Effector memory CD4-positive, alpha-beta T cell (primary cell): ENCODE data around the gene HOXB3.

Experiments
- DNase-seq, 3 donors: peaks; one replicate each; pipeline ENCODE4 v3.0.0-alpha.2; 2020
- H3K27ac ChIP-seq: 2 replicates; pipeline ENCODE4 v1.7.0; 2013; ENCODE audit warnings: mild to moderate bottlenecking, low read length, moderate library complexity; ENCODE audit not compliant: insufficient read depth, poor library complexity, severe bottlenecking
- H3K27me3 ChIP-seq: replicated peaks from 2 replicates; pipeline ENCODE4 v1.7.0; 2013; ENCODE audit warnings: mild to moderate bottlenecking, low read length; ENCODE audit not compliant: insufficient read depth, control insufficient read depth, poor library complexity, severe bottlenecking
- H3K36me3 ChIP-seq: 2 replicates; pipeline ENCODE4 v1.7.0; 2013; ENCODE audit warnings: mild to moderate bottlenecking, low read length, moderate library complexity; ENCODE audit not compliant: control insufficient read depth, insufficient read depth
- H3K4me1 ChIP-seq: 2 replicates; pipeline ENCODE4 v1.7.0; 2013; ENCODE audit warnings: low read length, mild to moderate bottlenecking; ENCODE audit not compliant: control insufficient read depth, insufficient read depth, poor library complexity, severe bottlenecking
- H3K4me3 ChIP-seq: 2 replicates; pipeline ENCODE4 v1.7.0; 2013; ENCODE audit warnings: low read length, low read depth, mild to moderate bottlenecking; ENCODE audit not compliant: insufficient read depth, poor library complexity, severe bottlenecking
- H3K9me3 ChIP-seq: 2 replicates; pipeline ENCODE4 v1.7.0; 2013; ENCODE audit warnings: mild to moderate bottlenecking, low read length, moderate library complexity; ENCODE audit not compliant: control insufficient read depth

The HOXB3 gene

GRCh38 chr17:48552466-48553189 is 37.4 kb downstream of the HOXB3 start:
- no peaks in the 10 kb centered on the region for H3K27me3 ChIP-seq
- no peak overlapping the region for H3K27ac ChIP-seq
- no peaks in the 10 kb centered on the region for H3K36me3 ChIP-seq
- H3K4me3 ChIP-seq = no peak overlapping the region
- DNase-seq = no peak
- H3K9me3 ChIP-seq = no peaks in the 10 kb centered on the region
- H3K4me1 ChIP-seq = peaks cover 5% of the 10 kb centered on the region

- no peaks in the 10 kb centered on the region for H3K27me3 ChIP-seq
- no peak overlapping the region for H3K4me3 ChIP-seq
- H3K27ac ChIP-seq = no peak overlapping the region
- H3K9me3 ChIP-seq = no peaks in the 10 kb centered on the region
- DNase-seq = no peak
- peaks cover 6% of the 10 kb centered on the region for H3K4me1 ChIP-seq
- no peaks in the 10 kb centered on the region for H3K36me3 ChIP-seq
Measured at GRCh38 chr17:48551596-48552465, 38.2 kb downstream of the HOXB3 start.

GRCh38 chr17:48551214-48551555 is 38.9 kb downstream of the HOXB3 start:
- no peak for DNase-seq
- Histone ChIP-seq H3K27ac (no peak overlapping the region), H3K4me3 (no peak overlapping the region), H3K27me3 (no peaks in the 10 kb centered on the region), H3K9me3 (no peaks in the 10 kb centered on the region), H3K4me1 (peaks cover 12% of the 10 kb centered on the region), H3K36me3 (no peaks in the 10 kb centered on the region)

DNA sequence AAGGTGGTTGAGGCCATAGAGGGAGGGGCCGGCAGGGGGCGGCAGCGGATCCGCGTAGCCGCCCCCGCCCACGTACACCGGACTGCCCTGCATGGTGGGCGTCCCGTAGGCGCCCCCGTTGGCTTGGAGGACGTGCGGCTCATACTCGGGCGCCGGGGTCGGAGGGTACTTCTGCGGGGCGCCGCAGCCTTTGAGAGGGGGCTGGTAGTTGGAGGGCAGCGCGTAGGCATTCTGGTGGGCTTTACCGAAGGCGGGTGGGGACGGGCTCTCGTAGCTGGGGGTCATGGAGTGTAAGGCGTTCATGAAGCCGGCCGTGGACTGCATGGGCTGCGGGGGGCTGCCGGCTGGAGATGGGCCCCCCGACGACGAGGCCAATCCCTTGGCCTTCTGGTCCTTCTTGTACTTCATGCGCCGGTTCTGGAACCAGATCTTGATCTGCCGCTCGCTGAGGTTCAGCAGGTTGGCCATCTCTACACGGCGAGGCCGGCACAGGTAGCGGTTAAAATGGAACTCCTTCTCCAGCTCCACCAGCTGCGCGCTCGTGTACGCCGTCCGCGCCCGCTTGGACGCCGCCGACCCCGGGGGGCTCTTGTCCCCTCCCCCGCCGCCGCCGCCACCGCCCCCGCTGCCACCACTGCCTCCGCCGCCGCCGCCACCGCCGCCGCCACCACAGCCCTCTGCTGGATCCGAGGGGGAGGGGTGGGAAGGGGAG is 39.4 kb downstream of the HOXB3 start:
- Histone ChIP-seq H3K36me3 (no peaks in the 10 kb centered on the region), H3K27me3 (no peaks in the 10 kb centered on the region), H3K4me1 (peaks cover 12% of the 10 kb centered on the region), H3K9me3 (no peaks in the 10 kb centered on the region), H3K27ac (no peak overlapping the region), H3K4me3 (no peak overlapping the region)
- DNase-seq = no peak

- no peaks in the 10 kb centered on the region for H3K36me3 ChIP-seq
- H3K4me1 ChIP-seq = peaks cover 12% of the 10 kb centered on the region
- H3K27ac ChIP-seq = no peak overlapping the region
- DNase-seq = no peak
- H3K27me3 ChIP-seq = no peaks in the 10 kb centered on the region
- H3K9me3 ChIP-seq = no peaks in the 10 kb centered on the region
- H3K4me3 ChIP-seq = no peak overlapping the region
Measured at GRCh38 chr17:48549914-48550501, 40.0 kb downstream of the HOXB3 start.

DNA sequence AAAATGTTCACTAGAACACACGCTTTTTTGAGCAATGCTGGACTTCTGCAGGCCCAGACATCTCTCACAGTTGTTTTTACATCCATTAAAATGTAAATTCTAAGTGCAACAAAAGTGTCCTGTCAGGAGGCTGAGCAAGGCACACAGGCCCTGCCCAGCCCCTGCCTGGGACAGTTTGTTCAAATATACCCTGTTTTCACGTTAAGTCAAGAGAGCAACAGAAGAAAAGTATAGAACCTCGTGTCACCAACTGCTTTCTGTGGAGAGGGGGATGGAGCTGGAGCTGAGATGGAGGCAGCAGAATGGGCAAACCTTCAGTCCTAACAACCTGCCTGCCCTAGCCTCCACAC is 40.8 kb downstream of the HOXB3 start:
- H3K27ac ChIP-seq = no peak overlapping the region
- H3K9me3 ChIP-seq = no peaks in the 10 kb centered on the region
- no peak for DNase-seq
- peaks cover 16% of the 10 kb centered on the region for H3K4me1 ChIP-seq
- H3K27me3 ChIP-seq = no peaks in the 10 kb centered on the region
- H3K4me3 ChIP-seq = no peak overlapping the region
- H3K36me3 ChIP-seq = no peaks in the 10 kb centered on the region

DNA sequence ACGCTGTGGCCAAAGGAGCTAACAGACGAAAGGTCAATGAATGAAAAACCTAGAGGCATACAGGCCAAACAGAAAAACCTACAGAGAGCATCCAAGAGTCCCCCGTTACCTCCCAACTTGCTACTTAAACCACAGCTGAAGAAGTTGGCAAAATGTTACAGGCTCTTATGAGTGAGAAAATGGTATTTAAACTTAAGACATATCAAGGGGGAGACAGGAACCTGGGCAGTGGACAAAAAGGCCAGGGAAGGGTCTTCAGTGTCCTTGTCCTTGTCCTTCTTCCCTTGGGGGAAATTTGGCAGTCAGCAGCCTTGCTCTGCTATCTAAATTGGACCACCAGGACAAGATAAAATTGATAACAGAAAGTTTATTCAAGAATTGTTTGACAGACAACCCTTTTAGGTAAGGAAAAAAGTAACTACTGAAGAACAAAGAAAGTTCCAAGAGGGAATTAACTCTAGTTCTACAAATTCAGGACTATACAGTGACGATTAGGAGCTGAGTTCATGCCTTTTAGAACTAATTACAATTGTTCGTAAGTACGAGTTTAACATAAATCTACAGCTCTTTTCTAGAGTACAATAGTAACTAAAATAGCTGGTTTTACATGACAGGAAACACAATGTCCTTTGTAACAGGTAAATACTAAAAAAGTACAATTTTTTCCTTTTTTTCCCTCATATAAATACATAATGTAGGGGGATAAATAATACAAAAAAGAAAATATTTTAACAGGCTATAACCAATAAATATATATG is 41.3 kb downstream of the HOXB3 start:
- Histone ChIP-seq H3K27me3 (no peaks in the 10 kb centered on the region), H3K4me1 (peaks cover 18% of the 10 kb centered on the region), H3K27ac (peak overlapping the region; percentile 52), H3K9me3 (no peaks in the 10 kb centered on the region), H3K4me3 (no peak overlapping the region), H3K36me3 (no peaks in the 10 kb centered on the region)
- DNase-seq = no peak

- no peaks in the 10 kb centered on the region for H3K36me3 ChIP-seq
- H3K4me3 ChIP-seq = no peak overlapping the region
- H3K9me3 ChIP-seq = no peaks in the 10 kb centered on the region
- H3K4me1 ChIP-seq = peaks cover 22% of the 10 kb centered on the region
- H3K27ac ChIP-seq = peak overlapping the region; percentile 52
- peak in 2 of 3 donors; percentile 36 to 41 for DNase-seq
- H3K27me3 ChIP-seq = no peaks in the 10 kb centered on the region
Measured at GRCh38 chr17:48547808-48548522, 42.1 kb downstream of the HOXB3 start.
